Fibroblast of lung (primary cell): ENCODE results near the gene PADI1.

ENCODE experiments used
- CTCF ChIP-seq, 2 donors: IDR thresholded peaks in 1 of 2; conservative IDR thresholded peaks in 1 of 2; 1 replicate in 1 of 2; 2 replicates in 1 of 2; pipeline ENCODE4 v1.5.1; 2011 to 2012; ENCODE audit warnings: low read length in 2 of 2, control low read depth in 1 of 2, inconsistent platforms in 1 of 2, low read depth in 1 of 2, mild to moderate bottlenecking in 1 of 2
- EZH2 ChIP-seq: IDR thresholded peaks from 2 replicates; pipeline ENCODE4 v1.5.1; 2012; ENCODE audit warnings: low read length, control low read depth, mild to moderate bottlenecking; ENCODE audit errors: missing control alignments

- TF ChIP-seq CTCF (conservative IDR thresholded peaks at IDR 0.05 in 1 of 2, IDR thresholded peaks at IDR 0.05 in 1 of 2; ENCODE audit: low read depth in 1 of 2, low read length in 2 of 2) (no peak), EZH2 (no peak)
Observed at GRCh38 chr1:17250601-17251000, 45.7 kb downstream of the PADI1 start.
